GM19438 (cell line): Measurements from ENCODE around the gene CTXN1.
"Not testable (repeated sequence)": the region's sequence is repeated elsewhere in the genome, so short reads cannot be mapped to it uniquely, and the experiment has no call there.

Source experiments
- ATAC-seq: cut with Tn5 transposase; IDR thresholded peaks from one replicate; pipeline ENCODE4 v1.9.1; 2021; ENCODE audit warnings: low read depth; ENCODE audit not compliant: unreplicated experiment

The CTXN1 gene

GRCh38 chr19:7926727-7927604 lies 1.0 kb upstream of the CTXN1 start:
- no peak for ATAC-seq

GRCh38 chr19:7925171-7925851 lies 624 bp downstream of the CTXN1 start:
- ATAC-seq, result no peak

- ATAC-seq, result no peak
Observed at GRCh38 chr19:7924651-7925170, 1.2 kb downstream of the CTXN1 start.

DNA sequence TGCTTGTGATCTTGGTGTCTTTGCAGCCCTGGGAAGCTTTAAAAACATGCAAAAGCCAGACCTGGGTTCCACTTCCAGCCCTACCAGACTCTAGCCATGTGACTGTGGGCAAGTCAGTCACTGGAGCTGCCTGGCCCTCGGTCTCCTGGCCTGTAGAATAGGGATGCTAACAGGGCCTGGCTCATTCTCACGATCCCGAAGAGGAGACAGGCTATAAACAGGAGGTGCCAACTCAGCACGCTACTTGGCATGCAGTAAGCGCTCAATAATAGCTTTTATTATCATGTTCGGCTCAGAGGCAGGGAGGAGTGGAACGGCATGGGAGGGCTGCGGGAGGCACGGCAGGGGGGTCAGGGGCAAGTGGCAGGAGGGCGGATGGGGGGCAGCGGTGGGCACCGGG lies 1.7 kb downstream of the CTXN1 start:
- ATAC-seq, result no peak

GRCh38 chr19:7923295-7924191 lies 2.4 kb downstream of the CTXN1 start:
- ATAC-seq, result no peak

- no peak for ATAC-seq
Observed at GRCh38 chr19:7922836-7923195, 3.1 kb downstream of the CTXN1 start.

GRCh38 chr19:7921967-7922835 lies 3.7 kb downstream of the CTXN1 start:
- ATAC-seq, result no peak

GRCh38 chr19:7921302-7921966 lies 4.5 kb downstream of the CTXN1 start:
- no peak for ATAC-seq

GRCh38 chr19:7920519-7921301 lies 5.2 kb downstream of the CTXN1 start:
- ATAC-seq, result peak; percentile 33

DNA sequence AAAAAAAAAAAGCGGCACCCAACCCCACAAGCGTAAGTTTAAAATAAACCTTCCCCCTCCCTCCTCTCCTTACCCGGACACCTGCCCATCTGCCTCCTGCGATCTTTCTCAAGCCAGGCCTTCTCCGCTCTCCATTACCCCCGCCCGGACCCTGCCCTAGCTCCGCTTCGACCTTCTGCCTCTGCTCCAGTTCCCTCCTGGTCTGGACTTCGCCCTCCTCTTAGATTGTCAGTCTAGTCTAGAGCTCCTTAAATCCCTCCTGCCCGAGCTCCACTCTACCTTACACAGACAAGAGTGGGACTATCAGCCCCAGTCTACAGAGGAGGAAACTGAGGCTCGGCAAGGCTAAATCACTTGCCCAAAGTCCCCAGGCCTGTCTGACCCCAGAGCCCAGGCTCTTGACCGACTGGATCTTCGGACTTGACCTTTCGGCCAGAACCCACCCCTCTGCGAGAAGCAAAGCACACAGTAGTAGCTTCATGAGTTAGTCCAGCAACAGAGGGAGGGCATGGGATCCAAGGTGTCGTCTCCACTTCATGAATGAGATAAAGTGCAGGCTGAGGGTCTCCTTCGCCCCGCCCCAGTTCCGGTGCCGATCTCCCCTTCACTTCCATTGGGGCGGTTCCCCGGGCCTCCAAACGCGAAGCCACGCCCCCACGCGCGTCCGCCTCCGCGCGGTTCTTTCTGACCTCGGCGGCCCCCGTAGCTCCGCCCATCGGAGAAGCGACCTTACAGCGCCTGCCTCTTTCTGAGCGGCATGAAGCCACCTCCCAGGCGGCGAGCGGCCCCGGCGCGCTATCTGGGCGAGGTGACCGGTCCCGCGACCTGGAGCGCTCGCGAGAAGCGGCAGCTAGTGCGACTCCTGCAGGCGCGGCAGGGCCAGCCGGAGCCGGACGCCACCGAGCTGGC lies 6.1 kb downstream of the CTXN1 start, which contains the start of gene SNAPC2:
TSS of gene SNAPC2 (plus strand) at position 729 of the 909 bp plus-strand sequence. CDS start at position 758, 29 bp downstream.
- peak; percentile 61 for ATAC-seq

DNA sequence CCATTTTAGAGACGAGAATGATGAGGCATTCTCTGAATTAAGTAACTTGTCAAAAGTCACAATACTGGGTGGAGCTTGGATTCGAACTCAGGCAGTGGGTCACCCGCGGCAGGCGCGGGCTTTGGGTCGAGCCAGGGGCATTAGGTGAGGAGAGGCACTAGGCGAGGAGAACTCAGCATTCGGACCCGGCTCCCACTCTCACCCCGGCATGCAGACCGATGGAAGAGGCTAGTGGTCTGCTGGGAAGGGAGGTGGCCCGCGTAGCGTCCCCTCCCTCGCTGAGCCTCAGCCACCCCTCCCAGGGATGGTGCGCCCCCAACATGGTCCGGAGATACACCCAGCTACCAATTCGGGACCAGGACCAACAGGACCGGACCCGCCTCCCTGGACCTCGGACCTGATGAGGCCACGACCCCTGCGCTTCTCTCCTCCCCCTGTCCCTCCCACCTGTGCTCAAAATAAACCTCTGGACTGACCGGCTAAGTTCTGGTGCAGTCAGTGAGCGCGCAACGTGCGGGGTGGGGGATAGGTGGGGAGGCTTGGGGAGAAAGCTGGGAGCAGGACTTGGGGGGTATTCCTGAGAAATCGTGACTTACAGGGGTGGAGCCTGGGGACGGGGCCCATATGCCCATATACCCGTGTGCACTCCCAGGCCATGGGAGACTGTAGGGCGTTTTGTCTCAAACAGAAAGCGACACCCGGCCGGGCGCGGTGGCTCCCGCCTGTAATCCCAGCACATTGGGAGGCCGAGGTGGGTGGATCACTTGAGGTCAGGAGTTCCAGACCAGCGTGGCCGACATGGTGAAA lies 7.1 kb downstream of the CTXN1 start:
- no peak for ATAC-seq

DNA sequence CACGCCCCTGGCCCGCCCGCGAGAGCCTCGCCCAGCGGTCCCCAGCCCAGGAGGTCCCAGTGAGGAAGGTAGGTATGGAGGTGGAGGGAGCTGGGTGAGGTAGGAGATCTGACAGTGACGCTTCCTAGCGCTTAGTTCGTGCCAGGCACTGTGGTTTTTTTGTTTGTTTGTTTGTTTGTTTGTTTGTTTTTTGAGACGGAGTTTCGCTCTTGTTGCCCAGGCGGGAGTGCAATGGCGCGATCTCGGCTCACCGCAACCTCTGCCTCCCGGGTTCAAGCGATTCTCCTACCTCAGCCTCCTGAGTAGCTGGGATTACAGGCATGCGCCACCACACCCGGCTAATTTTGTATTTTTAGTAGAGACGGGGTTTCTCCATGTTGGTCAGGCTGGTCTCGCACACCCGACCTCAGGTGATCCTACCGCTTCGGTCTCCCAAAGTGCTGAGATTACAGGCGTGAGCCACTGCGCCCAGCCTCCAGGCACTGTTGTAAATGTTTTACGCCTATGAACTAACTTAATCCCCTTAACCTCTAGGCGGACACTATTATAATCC lies 7.8 kb downstream of the CTXN1 start:
- not testable (repeated sequence) for ATAC-seq

DNA sequence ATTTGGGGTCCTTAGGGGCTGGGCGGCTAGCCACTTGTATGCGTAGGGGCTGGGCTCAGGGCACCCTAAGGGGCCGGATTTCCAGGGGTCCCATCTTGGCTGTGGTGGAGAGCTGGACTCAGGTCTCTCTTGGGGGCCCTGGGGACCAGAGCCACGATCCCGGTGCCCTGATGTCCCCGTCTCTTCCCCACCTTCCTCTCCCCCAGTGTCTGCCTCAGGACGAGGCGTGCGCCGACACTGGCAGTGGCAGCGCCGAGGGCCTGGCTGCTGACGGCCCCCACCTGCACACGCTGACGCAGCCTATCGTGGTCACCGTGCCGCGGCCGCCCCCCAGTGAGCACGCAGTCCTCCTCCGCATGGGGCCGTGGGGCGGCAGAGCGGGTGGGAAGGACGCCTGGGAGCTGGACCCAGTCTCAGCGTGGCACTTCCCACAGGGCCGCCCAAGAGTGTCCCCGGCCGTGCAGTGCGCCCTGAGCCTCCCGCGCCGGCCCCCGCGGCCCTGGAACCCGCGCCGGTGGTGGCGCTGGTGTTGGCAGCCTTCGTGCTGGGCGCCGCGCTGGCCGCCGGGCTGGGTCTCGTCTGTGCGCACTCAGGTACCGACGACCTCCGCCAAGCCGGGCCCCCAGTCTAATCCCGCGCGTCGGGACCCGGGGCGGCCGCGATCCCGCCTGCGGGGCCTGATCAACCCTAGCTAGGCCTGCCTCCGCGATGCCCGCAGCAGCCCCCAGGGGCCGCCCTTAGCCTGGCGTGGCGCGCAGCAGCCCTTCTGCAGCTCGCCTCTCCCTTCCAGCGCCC lies 8.5 kb downstream of the CTXN1 start:
- ATAC-seq, result no peak

DNA sequence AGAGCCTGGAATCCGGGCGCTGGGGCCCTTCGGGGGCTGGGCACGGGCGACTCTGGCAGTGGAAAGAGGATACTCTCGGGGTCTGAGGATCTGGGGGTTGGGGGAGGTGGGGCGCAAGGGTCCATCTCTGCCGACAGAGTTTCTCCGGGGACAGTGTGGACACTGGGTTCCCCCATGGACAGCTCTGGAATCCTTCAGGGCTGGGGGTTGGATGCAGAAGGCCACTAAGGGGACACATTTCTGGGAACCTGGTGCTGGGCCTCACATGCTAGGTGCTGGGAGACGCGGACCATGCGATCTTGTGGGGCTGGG lies 9.0 kb downstream of the CTXN1 start:
- ATAC-seq, result no peak

DNA sequence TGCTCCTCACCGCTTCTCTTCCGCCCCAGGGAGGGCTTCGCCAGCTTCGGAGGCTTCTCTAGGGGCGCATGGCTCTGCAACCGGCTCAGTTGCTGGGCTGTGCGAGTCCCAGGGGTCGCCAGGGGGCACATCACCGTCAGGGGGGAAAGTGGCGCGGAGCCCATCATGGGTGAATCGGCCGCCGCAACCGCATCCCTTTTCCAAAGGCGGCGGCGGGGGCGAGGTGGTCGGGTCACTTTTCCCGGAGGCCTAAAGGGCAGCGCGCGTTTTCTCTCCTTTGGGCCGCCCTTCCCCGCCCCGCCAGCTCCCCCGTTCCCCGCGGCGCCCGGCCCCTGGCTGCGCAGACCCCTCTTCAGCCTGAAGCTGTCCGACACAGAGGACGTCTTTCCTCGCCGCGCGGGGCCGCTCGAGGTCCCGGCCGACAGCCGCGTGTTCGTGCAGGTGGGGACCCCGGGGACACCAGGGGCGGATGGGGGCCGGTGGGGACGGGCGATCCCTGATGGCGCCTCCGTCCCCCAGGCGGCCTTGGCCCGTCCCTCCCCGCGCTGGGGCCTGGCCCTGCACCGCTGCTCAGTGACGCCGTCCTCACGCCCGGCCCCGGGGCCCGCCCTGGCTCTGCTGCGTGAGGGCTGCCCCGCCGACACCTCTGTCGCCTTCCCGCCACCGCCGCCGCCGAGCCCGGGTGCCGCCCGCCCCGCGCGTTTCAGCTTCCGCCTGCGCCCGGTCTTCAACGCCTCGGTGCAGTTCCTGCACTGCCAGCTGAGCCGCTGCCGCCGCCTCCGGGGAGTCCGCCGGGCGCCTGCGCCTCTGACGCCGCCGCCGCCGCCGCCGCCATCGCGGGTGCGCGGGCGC lies 9.6 kb downstream of the CTXN1 start:
- no peak for ATAC-seq
